ENCODE data around the gene TFF2.

Gene TFF2

GRCh38 chr21:42349420-42350317 is 1.1 kb downstream of the TFF2 start:
- no peaks in the 10 kb centered on the region for H3K36me3 Mint-ChIP-seq (ENCODE audit: low read depth)
- H3K27ac Mint-ChIP-seq = no peak overlapping the region
- no peaks in the 10 kb centered on the region for H3K4me1 Mint-ChIP-seq (ENCODE audit: low read depth)
- H3K9me3 Mint-ChIP-seq = peaks cover 10% of the 10 kb centered on the region
- no peak overlapping the region for H3K4me3 Mint-ChIP-seq
- peaks cover 4% of the 10 kb centered on the region for H3K27me3 Mint-ChIP-seq

DNA sequence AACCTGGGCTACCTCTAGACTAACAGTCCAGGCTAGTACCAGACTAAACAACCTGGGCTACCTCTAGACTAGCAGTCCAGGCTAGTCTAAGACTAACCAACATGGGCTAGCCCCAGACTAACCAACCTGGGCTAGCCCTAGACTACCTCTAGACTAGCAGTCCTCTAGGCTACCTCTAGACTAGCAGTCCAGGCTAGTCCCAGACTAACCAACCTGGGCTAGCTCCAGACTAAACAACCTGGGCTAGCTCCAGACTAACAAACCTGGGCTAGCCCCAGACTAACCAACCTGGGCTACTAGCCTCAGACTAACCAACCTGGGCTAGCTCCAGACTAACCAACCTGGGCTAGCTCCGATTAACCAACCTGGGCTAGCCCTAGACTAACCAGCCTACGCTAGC is 2.0 kb downstream of the TFF2 start:
- H3K36me3 Mint-ChIP-seq (ENCODE audit: low read depth) = no peaks in the 10 kb centered on the region
- no peaks in the 10 kb centered on the region for H3K4me1 Mint-ChIP-seq (ENCODE audit: low read depth)
- H3K9me3 Mint-ChIP-seq = peaks cover 6% of the 10 kb centered on the region
- H3K27ac Mint-ChIP-seq = no peak overlapping the region
- no peak overlapping the region for H3K4me3 Mint-ChIP-seq
- peaks cover 4% of the 10 kb centered on the region for H3K27me3 Mint-ChIP-seq

- no peaks in the 10 kb centered on the region for H3K27me3 Mint-ChIP-seq
- no peaks in the 10 kb centered on the region for H3K9me3 Mint-ChIP-seq
Measured at GRCh38 chr21:42347601-42348327, 3.0 kb downstream of the TFF2 start.

GRCh38 chr21:42346866-42347600 is 3.8 kb downstream of the TFF2 start:
- Mint-ChIP-seq H3K36me3 (ENCODE audit: low read depth) (no peaks in the 10 kb centered on the region), H3K27ac (no peak overlapping the region), H3K4me1 (ENCODE audit: low read depth) (no peaks in the 10 kb centered on the region), H3K27me3 (no peaks in the 10 kb centered on the region), H3K9me3 (no peaks in the 10 kb centered on the region), H3K4me3 (no peak overlapping the region)

More at GRCh38 chr21:42347601-42348327, 3.0 kb downstream of the TFF2 start:
- Mint-ChIP-seq H3K27ac (no peak overlapping the region), H3K36me3 (ENCODE audit: low read depth) (no peaks in the 10 kb centered on the region), H3K4me3 (no peak overlapping the region), H3K4me1 (ENCODE audit: low read depth) (no peaks in the 10 kb centered on the region)

GRCh38 chr21:42346441-42346840 is 4.4 kb downstream of the TFF2 start:
- Mint-ChIP-seq H3K27ac (no peak overlapping the region), H3K4me3 (no peak overlapping the region), H3K9me3 (no peaks in the 10 kb centered on the region), H3K4me1 (ENCODE audit: low read depth) (no peaks in the 10 kb centered on the region), H3K27me3 (no peaks in the 10 kb centered on the region), H3K36me3 (ENCODE audit: low read depth) (no peaks in the 10 kb centered on the region)

DNA sequence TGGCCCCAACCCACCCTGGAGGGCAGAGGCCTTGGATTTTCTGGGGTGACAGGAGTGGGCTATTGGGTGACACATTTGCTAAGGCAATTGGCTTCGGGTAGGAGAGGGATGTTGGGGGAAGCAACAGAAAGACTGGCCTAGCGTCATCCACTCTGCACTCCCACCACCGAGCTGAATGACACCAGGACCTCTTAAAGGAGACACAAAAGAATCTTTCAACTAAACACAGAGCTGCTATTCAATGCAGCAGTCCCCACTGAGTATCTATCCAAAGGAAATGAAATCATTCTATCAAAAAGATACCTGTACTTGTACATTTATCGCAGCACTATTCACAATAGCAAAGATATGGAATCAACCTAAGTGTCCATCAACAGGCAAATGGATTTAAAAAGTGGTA is 6.2 kb downstream of the TFF2 start:
- no peaks in the 10 kb centered on the region for H3K36me3 Mint-ChIP-seq (ENCODE audit: low read depth)
- no peak overlapping the region for H3K4me3 Mint-ChIP-seq
- H3K9me3 Mint-ChIP-seq = no peaks in the 10 kb centered on the region
- H3K27me3 Mint-ChIP-seq = no peaks in the 10 kb centered on the region
- H3K4me1 Mint-ChIP-seq (ENCODE audit: low read depth) = no peaks in the 10 kb centered on the region
- no peak overlapping the region for H3K27ac Mint-ChIP-seq

- Mint-ChIP-seq H3K27me3 (no peaks in the 10 kb centered on the region), H3K9me3 (no peaks in the 10 kb centered on the region), H3K4me3 (no peak overlapping the region), H3K4me1 (ENCODE audit: low read depth) (no peaks in the 10 kb centered on the region), H3K27ac (no peak overlapping the region), H3K36me3 (ENCODE audit: low read depth) (no peaks in the 10 kb centered on the region)
Measured at GRCh38 chr21:42343963-42344510, 6.8 kb downstream of the TFF2 start.

DNA sequence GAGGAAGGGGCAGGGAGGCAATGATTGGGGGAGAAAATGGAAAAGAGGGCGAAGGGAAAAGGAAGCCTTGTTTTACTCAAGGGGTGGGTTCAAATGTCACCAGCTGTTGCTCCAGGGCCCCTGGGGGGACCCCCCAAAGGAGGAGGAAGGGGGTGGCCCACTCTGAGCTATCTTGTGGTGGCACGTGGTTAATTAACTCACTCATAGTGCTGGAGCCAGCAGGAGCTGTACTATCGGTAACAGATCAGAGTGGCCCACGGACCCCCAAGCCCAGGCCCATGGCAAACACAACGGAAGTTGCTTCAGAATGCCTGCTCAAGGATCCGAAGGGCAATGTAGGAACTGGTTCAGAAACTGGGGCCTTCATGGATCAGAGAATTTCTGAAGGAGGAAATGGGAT is 7.2 kb downstream of the TFF2 start:
- Mint-ChIP-seq H3K27ac (no peak overlapping the region), H3K4me3 (no peak overlapping the region), H3K27me3 (no peaks in the 10 kb centered on the region), H3K9me3 (no peaks in the 10 kb centered on the region), H3K36me3 (ENCODE audit: low read depth) (no peaks in the 10 kb centered on the region), H3K4me1 (ENCODE audit: low read depth) (no peaks in the 10 kb centered on the region)

DNA sequence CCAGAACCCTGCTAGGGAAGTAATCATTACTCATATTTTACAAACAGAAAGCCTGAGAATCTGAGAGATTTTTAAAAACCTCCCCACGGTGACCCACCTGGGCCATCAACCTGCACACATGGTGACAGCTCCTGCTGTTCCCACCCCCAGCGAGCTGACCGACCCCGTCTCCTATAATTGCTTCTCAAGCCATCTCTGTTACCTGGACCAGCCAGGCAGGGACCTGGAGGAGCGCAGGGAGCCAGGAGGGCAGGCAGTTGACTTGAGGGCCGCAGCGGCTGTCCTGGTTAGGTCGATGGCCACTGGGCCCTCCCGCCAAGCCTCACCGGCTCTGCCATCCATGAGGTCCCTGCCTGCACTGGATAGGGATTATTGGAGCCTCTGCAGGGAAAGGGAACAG is 7.7 kb downstream of the TFF2 start:
- peaks cover 1% of the 10 kb centered on the region for H3K4me1 Mint-ChIP-seq (ENCODE audit: low read depth)
- H3K27me3 Mint-ChIP-seq = no peaks in the 10 kb centered on the region
- no peaks in the 10 kb centered on the region for H3K36me3 Mint-ChIP-seq (ENCODE audit: low read depth)
- H3K4me3 Mint-ChIP-seq = no peak overlapping the region
- H3K9me3 Mint-ChIP-seq = no peaks in the 10 kb centered on the region
- H3K27ac Mint-ChIP-seq = no peak overlapping the region

GRCh38 chr21:42341776-42342542 is 8.8 kb downstream of the TFF2 start:
- no peak overlapping the region for H3K27ac Mint-ChIP-seq
- H3K4me1 Mint-ChIP-seq (ENCODE audit: low read depth) = peaks cover 8% of the 10 kb centered on the region
- no peak overlapping the region for H3K4me3 Mint-ChIP-seq
- no peaks in the 10 kb centered on the region for H3K36me3 Mint-ChIP-seq (ENCODE audit: low read depth)
- H3K27me3 Mint-ChIP-seq = no peaks in the 10 kb centered on the region
- H3K9me3 Mint-ChIP-seq = no peaks in the 10 kb centered on the region

DNA sequence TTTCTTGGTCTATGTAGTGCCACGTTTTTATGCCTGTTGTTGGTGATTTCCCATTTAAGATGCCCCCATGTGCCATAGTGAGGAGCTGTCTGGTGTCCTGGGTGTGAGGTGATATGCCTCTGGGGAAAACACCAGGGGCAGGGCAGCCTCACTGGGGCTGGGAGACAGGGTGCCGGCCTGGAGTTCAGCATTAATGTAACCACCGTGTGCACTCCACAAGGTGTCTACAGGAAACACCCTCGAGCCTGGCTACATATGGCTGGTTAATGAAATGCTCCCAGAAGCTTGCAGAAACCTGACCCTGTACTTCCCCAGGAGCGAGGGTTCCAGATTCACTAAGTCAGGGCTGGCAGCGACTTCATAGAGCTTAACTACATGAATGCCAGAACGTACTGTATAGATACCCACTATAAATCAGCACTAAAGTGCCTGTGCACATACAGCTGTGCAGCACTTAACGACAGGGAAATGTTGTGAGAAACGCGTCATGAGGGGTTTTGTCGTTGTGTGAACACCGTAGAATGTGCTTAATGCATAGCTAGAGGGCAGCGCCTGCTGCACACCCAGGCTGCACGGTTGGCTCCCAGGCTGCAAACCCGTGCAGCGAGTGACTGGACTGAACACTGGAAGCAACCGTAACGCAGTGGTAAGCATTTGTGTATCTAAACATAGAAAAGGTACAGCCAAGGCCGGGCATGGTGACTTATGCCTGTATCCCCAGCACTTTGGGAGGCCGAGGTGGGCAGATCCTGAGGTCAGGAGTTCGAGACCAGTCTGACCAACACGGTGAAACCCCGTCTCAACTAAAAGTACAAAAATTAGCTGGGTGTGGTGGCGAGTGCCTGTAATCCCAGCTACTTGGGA is 10.4 kb downstream of the TFF2 start:
- Mint-ChIP-seq H3K27me3 (no peaks in the 10 kb centered on the region), H3K27ac (no peak overlapping the region), H3K4me1 (ENCODE audit: low read depth) (peaks cover 8% of the 10 kb centered on the region), H3K4me3 (no peak overlapping the region), H3K9me3 (no peaks in the 10 kb centered on the region), H3K36me3 (ENCODE audit: low read depth) (no peaks in the 10 kb centered on the region)

DNA sequence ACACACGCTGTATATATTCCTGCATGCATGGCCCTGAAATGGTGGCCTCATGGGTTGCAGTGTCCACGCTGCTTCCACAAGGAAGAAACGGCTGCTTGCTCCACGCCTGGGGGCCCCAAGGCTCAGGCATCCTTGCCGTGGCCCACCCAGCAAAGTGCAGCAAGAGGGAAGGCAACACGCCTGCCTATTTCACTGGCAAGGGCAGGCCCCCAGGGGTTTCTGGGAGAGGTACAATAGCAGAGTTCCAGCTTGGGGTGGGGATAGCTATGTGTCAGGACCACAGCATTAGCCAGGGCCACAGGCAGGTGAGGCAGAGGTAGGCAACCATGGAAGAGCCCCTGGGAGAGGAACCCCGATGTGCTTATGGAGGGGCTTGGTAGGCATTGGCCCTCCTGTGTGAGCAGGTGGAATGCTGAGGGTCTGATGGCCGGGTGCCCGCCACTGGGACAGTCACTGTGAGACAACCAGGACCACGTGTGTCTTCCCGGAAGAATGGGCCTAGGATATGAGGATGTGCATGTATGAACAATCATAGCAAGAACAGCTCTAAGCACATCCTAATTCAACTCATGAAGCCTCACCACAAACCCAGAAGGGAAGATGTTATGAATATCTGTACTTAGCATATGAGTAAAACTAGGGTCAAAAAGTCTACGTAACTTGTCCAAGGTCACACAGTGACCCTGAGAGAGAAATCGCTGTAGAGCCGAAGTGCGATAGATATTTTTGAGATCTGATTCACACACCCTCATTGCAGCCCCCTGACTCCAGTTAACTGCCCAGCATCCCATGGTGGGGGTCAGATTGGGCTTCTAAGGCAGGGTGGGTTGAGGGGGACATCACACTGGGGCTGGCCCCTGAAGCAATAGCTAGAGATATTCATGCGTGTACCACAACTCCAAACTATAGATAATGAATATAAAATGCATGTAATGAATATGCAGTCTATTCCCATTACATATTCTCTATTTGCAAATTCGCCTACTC is 11.8 kb downstream of the TFF2 start:
- Mint-ChIP-seq H3K4me3 (no peak overlapping the region), H3K9me3 (no peaks in the 10 kb centered on the region), H3K27ac (no peak overlapping the region), H3K36me3 (ENCODE audit: low read depth) (no peaks in the 10 kb centered on the region), H3K27me3 (no peaks in the 10 kb centered on the region), H3K4me1 (ENCODE audit: low read depth) (peaks cover 8% of the 10 kb centered on the region)

Data from stimulated activated naive CD8-positive, alpha-beta T cell treated with anti-CD3 and anti-CD28 coated beads, Interleukin-15, Interleukin-2, amounts not matched to agents 100 ng/mL and 50 ng/mL, for 24 hours (primary cell).